Natural killer cell (primary cell): Measurements from ENCODE around the gene ATXN3L. TPM values are rescaled to one million over a fixed set of nuclear protein-coding genes. Genes with fewer than 3 reads are reported as not detected.
"Not testable (repeated sequence)": the region's sequence is repeated elsewhere in the genome, so short reads cannot be mapped to it uniquely, and the experiment has no call there.

Source experiments
- ATAC-seq, 3 donors: fragments of 150-1000 bp in 2 of 3; fragments of 200-7000 bp in 1 of 3; cut with Tn5 transposase; 1 replicate in 1 of 3; 2 replicates in 2 of 3; pipeline ENCODE4 v1.10.0; 2021; ENCODE audit warnings: mild to moderate bottlenecking in 2 of 3, moderate library complexity in 2 of 3
- DNase-seq, 2 donors: peaks; one replicate each; pipeline versions ENCODE4 v3.0.0 to v3.0.0-alpha.2; 2013 to 2021; ENCODE audit warnings: mixed read lengths in 1 of 2
- H3K27ac ChIP-seq: one replicate; pipeline ENCODE4 v1.5.1; 2013; ENCODE audit warnings: mild to moderate bottlenecking, low read length
- H3K27me3 ChIP-seq: one replicate; pipeline ENCODE4 v1.6.1; 2013; ENCODE audit warnings: low read length; ENCODE audit not compliant: control insufficient read depth, insufficient read depth
- H3K36me3 ChIP-seq: one replicate; pipeline ENCODE4 v1.6.1; 2013; ENCODE audit warnings: low read length; ENCODE audit not compliant: control insufficient read depth, insufficient read depth
- H3K4me1 ChIP-seq: one replicate; pipeline ENCODE4 v1.6.1; 2013; ENCODE audit warnings: low read length; ENCODE audit not compliant: control insufficient read depth, insufficient read depth
- H3K4me3 ChIP-seq: one replicate; pipeline ENCODE4 v1.5.1; 2013; ENCODE audit warnings: low read length
- H3K9me3 ChIP-seq: one replicate; pipeline ENCODE4 v1.6.1; 2013; ENCODE audit warnings: low read length; ENCODE audit not compliant: control insufficient read depth, insufficient read depth
- H3K27ac Mint-ChIP-seq, 2 donors: one replicate each; pipeline ENCODE4 v1.8.0; 2022; ENCODE audit warnings: mild to moderate bottlenecking in 2 of 2, mixed read lengths in 2 of 2, moderate library complexity in 1 of 2
- H3K27me3 Mint-ChIP-seq, 2 donors: one replicate each; pipeline ENCODE4 v1.8.0; 2022; ENCODE audit warnings: low read depth in 2 of 2, mixed read lengths in 2 of 2
- H3K36me3 Mint-ChIP-seq: one replicate; pipeline ENCODE4 v1.8.0; 2022; ENCODE audit warnings: mixed read lengths
- H3K4me1 Mint-ChIP-seq, 2 donors: one replicate each; pipeline ENCODE4 v1.8.0; 2022; ENCODE audit warnings: mixed read lengths in 2 of 2
- H3K4me3 Mint-ChIP-seq: one replicate; pipeline ENCODE4 v1.8.0; 2022; ENCODE audit warnings: mild to moderate bottlenecking, moderate library complexity, mixed read lengths
- H3K9me3 Mint-ChIP-seq, 2 donors: one replicate each; pipeline ENCODE4 v1.8.0; 2022; ENCODE audit warnings: mixed read lengths in 2 of 2
- CTCF ChIP-seq: fragments of 200-600 bp; IDR thresholded peaks from one replicate; pipeline ENCODE4 v1.8.0; 2022; ENCODE audit warnings: antibody characterized with exemption
- WGBS: methylation state at CpG from one replicate; pipeline ENCODE4 v1.1.7; 2013; ENCODE audit warnings: missing lambda C conversion rate; ENCODE audit not compliant: insufficient coverage; 5-methylcytosine and 5-hydroxymethylcytosine counted together
- intact Hi-C: fragments of 100-400 bp; cut with micrococcal nuclease; formaldehyde crosslinking; loops from one replicate; pipeline ENCODE4 v1.14.2; 2022
- total RNA-seq, 4 donors: library from RNA; stranded (reverse); fragments of 120-200 nt in 1 of 4; gene quantifications; one replicate each; pipeline versions ENCODE4 v1.2.3 to v1.2.4, GENCODE V29; 2013 to 2022

Gene ATXN3L
- total RNA-seq, 3 donors from 2014 or later (not counting 1 experiment from before 2014, with no cell fraction given) = not detected

- Histone ChIP-seq H3K27me3 (no peaks in the 10 kb centered on the region), H3K36me3 (no peaks in the 10 kb centered on the region), H3K4me3 (no peak overlapping the region), H3K27ac (no peak overlapping the region), H3K4me1 (no peaks in the 10 kb centered on the region), H3K9me3 (no peaks in the 10 kb centered on the region)
- no peaks in the 10 kb centered on the region for H3K9me3 Mint-ChIP-seq
- no peak overlapping the region for H3K4me3 Mint-ChIP-seq
- intact Hi-C loops = no loop called here
- 93% methylated on average over 2 of the region's 3 CpGs for WGBS
- ATAC-seq (no peak), DNase-seq (no peak)
- no peaks in the 10 kb centered on the region for H3K4me1 Mint-ChIP-seq
- H3K36me3 Mint-ChIP-seq = no peaks in the 10 kb centered on the region
- no peak for TF ChIP-seq CTCF
- H3K27me3 Mint-ChIP-seq = peaks cover 0 to 19% of the 10 kb centered on the region in 2 donors
- H3K27ac Mint-ChIP-seq = no peak overlapping the region
These were observed 10.2 kb downstream of the ATXN3L start for GRCh38 chrX:13309631-13310030.

- ATAC-seq (no peak), DNase-seq (no peak)
- intact Hi-C loops = no loop called here
- H3K27ac Mint-ChIP-seq = no peak overlapping the region
- H3K9me3 Mint-ChIP-seq = no peaks in the 10 kb centered on the region
- TF ChIP-seq CTCF = no peak
- Histone ChIP-seq H3K27ac (no peak overlapping the region), H3K4me1 (no peaks in the 10 kb centered on the region), H3K4me3 (no peak overlapping the region), H3K9me3 (no peaks in the 10 kb centered on the region), H3K27me3 (no peaks in the 10 kb centered on the region), H3K36me3 (no peaks in the 10 kb centered on the region)
- no peaks in the 10 kb centered on the region for H3K4me1 Mint-ChIP-seq
- no peak overlapping the region for H3K4me3 Mint-ChIP-seq
- peaks cover 0 to 36% of the 10 kb centered on the region in 2 donors for H3K27me3 Mint-ChIP-seq
- no peaks in the 10 kb centered on the region for H3K36me3 Mint-ChIP-seq
- WGBS = no CpG with 5 or more reads among the region's 2 CpGs
These were observed 12.8 kb downstream of the ATXN3L start for GRCh38 chrX:13307041-13307440.

- H3K36me3 ChIP-seq = no peaks in the 10 kb centered on the region
- Mint-ChIP-seq H3K36me3 (no peaks in the 10 kb centered on the region), H3K4me1 (no peaks in the 10 kb centered on the region), H3K27ac (no peak overlapping the region), H3K27me3 (peaks cover 0 to 40% of the 10 kb centered on the region in 2 donors), H3K9me3 (no peaks in the 10 kb centered on the region), H3K4me3 (no peak overlapping the region)
- DNase-seq (no peak), ATAC-seq (no peak)
- no peaks in the 10 kb centered on the region for H3K4me1 ChIP-seq
- 66% methylated on average over 2 of the region's 2 CpGs for WGBS
- TF ChIP-seq CTCF = no peak
- H3K9me3 ChIP-seq = no peaks in the 10 kb centered on the region
- H3K4me3 ChIP-seq = no peak overlapping the region
- no peaks in the 10 kb centered on the region for H3K27me3 ChIP-seq
- intact Hi-C loops = no loop called here
- H3K27ac ChIP-seq = no peak overlapping the region
These were observed 14.7 kb downstream of the ATXN3L start for GRCh38 chrX:13305108-13305507.

GRCh38 chrX:13304052-13304451 lies 15.8 kb downstream of the ATXN3L start:
- no peaks in the 10 kb centered on the region for H3K27me3 ChIP-seq
- Mint-ChIP-seq H3K36me3 (no peaks in the 10 kb centered on the region), H3K4me1 (no peaks in the 10 kb centered on the region), H3K4me3 (no peak overlapping the region), H3K27ac (no peak overlapping the region), H3K27me3 (peaks cover 0 to 41% of the 10 kb centered on the region in 2 donors), H3K9me3 (no peaks in the 10 kb centered on the region)
- ATAC-seq = no peak
- H3K4me3 ChIP-seq = no peak overlapping the region
- no peaks in the 10 kb centered on the region for H3K9me3 ChIP-seq
- no peak overlapping the region for H3K27ac ChIP-seq
- intact Hi-C loops = no loop called here
- 100% methylated on average over 3 of the region's 3 CpGs for WGBS
- no peak for DNase-seq
- no peak for TF ChIP-seq CTCF
- H3K36me3 ChIP-seq = no peaks in the 10 kb centered on the region
- no peaks in the 10 kb centered on the region for H3K4me1 ChIP-seq

GRCh38 chrX:13303248-13303647 lies 16.6 kb downstream of the ATXN3L start:
- H3K4me1 Mint-ChIP-seq, H3K27ac ChIP-seq, H3K4me3 ChIP-seq, H3K9me3 ChIP-seq, H3K27me3 ChIP-seq, H3K9me3 Mint-ChIP-seq, H3K36me3 ChIP-seq, H3K4me3 Mint-ChIP-seq, H3K36me3 Mint-ChIP-seq, DNase-seq, H3K27ac Mint-ChIP-seq, intact Hi-C loops, H3K4me1 ChIP-seq, ATAC-seq: not testable (repeated sequence)
- peaks cover 0 to 40% of the 10 kb centered on the region in 2 donors for H3K27me3 Mint-ChIP-seq
- 83% methylated on average over 1 of the region's 2 CpGs for WGBS
